Measurements from ENCODE around the gene PXDN.

The PXDN gene

GRCh38 chr2:1664076-1664605 is 80.2 kb downstream of the PXDN start:
- no peak for DNase-seq (ENCODE audit: low spot score)

- DNase-seq (ENCODE audit: low spot score), result no peak
Observed at GRCh38 chr2:1663621-1664020, 80.7 kb downstream of the PXDN start.

GRCh38 chr2:1662606-1663180 is 81.6 kb downstream of the PXDN start:
- DNase-seq (ENCODE audit: low spot score), result no peak

GRCh38 chr2:1661891-1662605 is 82.3 kb downstream of the PXDN start:
- DNase-seq (ENCODE audit: low spot score), result no peak

GRCh38 chr2:1660656-1661640 is 83.4 kb downstream of the PXDN start:
- no peak for DNase-seq (ENCODE audit: low spot score)

GRCh38 chr2:1659951-1660565 is 84.3 kb downstream of the PXDN start:
- DNase-seq (ENCODE audit: low spot score), result no peak

- DNase-seq (ENCODE audit: low spot score), result no peak
Observed at GRCh38 chr2:1658394-1659151, 85.7 kb downstream of the PXDN start.

GRCh38 chr2:1656961-1657841 is 87.1 kb downstream of the PXDN start:
- DNase-seq (ENCODE audit: low spot score), result no peak

- no peak for DNase-seq (ENCODE audit: low spot score)
Observed at GRCh38 chr2:1656326-1656960, 87.9 kb downstream of the PXDN start.

- no peak for DNase-seq (ENCODE audit: low spot score)
Observed at GRCh38 chr2:1655461-1655860, 88.9 kb downstream of the PXDN start.

GRCh38 chr2:1654696-1655374 is 89.5 kb downstream of the PXDN start:
- DNase-seq (ENCODE audit: low spot score), result no peak

- no peak for DNase-seq (ENCODE audit: low spot score)
Observed at GRCh38 chr2:1653956-1654695, 90.2 kb downstream of the PXDN start.

GRCh38 chr2:1652034-1652790 is 92.1 kb downstream of the PXDN start:
- no peak for DNase-seq (ENCODE audit: low spot score)

GRCh38 chr2:1651121-1652033 is 92.9 kb downstream of the PXDN start:
- DNase-seq (ENCODE audit: low spot score), result no peak

GRCh38 chr2:1650085-1650872 is 94.0 kb downstream of the PXDN start:
- no peak for DNase-seq (ENCODE audit: low spot score)

Data from NAMALWA (cell line).